Measurements from ENCODE around the gene COPG1. TPM values are rescaled to one million over a fixed set of nuclear protein-coding genes. Genes with fewer than 3 reads are reported as not detected.

Gene COPG1
- total RNA-seq, 3 donors from 2014 or later (not counting 1 experiment from before 2014, with no cell fraction given): 127 to 141 (median 135) TPM

- no peak overlapping the region for H3K27ac Mint-ChIP-seq
- H3K36me3 Mint-ChIP-seq: no peaks in the 10 kb centered on the region
- Histone ChIP-seq H3K4me3 (ENCODE audit: low read length) (no peak overlapping the region), H3K27me3 (ENCODE audit: control insufficient read depth, insufficient read depth, low read length) (no peaks in the 10 kb centered on the region), H3K9me3 (ENCODE audit: control insufficient read depth, insufficient read depth, low read length) (no peaks in the 10 kb centered on the region), H3K4me1 (ENCODE audit: control insufficient read depth, insufficient read depth, low read length) (peaks cover 29% of the 10 kb centered on the region), H3K27ac (ENCODE audit: low read length) (peak overlapping the region; percentile 20), H3K36me3 (ENCODE audit: control insufficient read depth, insufficient read depth, low read length) (no peaks in the 10 kb centered on the region)
- intact Hi-C loops (cut with micrococcal nuclease): no loop called here
- no peaks in the 10 kb centered on the region for H3K9me3 Mint-ChIP-seq
- no peaks in the 10 kb centered on the region for H3K27me3 Mint-ChIP-seq (ENCODE audit: low read depth in 2 of 2)
- DNase-seq (peak in 1 of 2 donors; percentile 23), ATAC-seq (peak in 2 of 3 donors; percentile 21 to 48)
- no peak for TF ChIP-seq CTCF (IDR thresholded peaks at IDR 0.05)
- 55% methylated on average over 8 of the region's 8 CpGs for WGBS (ENCODE audit: insufficient coverage)
- no peak overlapping the region for H3K4me3 Mint-ChIP-seq
- H3K4me1 Mint-ChIP-seq: peaks cover 5 to 7% of the 10 kb centered on the region in 2 donors
Observed at GRCh38 chr3:129238945-129239705, 10.3 kb upstream of the COPG1 start.

GRCh38 chr3:129239991-129240390 lies 9.4 kb upstream of the COPG1 start:
- ATAC-seq (no peak), DNase-seq (no peak)
- Histone ChIP-seq H3K4me3 (ENCODE audit: low read length) (no peak overlapping the region), H3K4me1 (ENCODE audit: control insufficient read depth, insufficient read depth, low read length) (peaks cover 20% of the 10 kb centered on the region), H3K27ac (ENCODE audit: low read length) (no peak overlapping the region), H3K9me3 (ENCODE audit: control insufficient read depth, insufficient read depth, low read length) (no peaks in the 10 kb centered on the region), H3K36me3 (ENCODE audit: control insufficient read depth, insufficient read depth, low read length) (no peaks in the 10 kb centered on the region), H3K27me3 (ENCODE audit: control insufficient read depth, insufficient read depth, low read length) (no peaks in the 10 kb centered on the region)
- no peaks in the 10 kb centered on the region for H3K36me3 Mint-ChIP-seq
- 95% methylated on average over 6 of the region's 6 CpGs for WGBS (ENCODE audit: insufficient coverage)
- intact Hi-C loops (cut with micrococcal nuclease): loop anchor here (10.0 kb wide), 1 partner anchor 625 kb away; no protein-coding TSS in a partner anchor
- H3K4me1 Mint-ChIP-seq: peaks cover 5 to 7% of the 10 kb centered on the region in 2 donors
- H3K27ac Mint-ChIP-seq: no peak overlapping the region
- no peaks in the 10 kb centered on the region for H3K9me3 Mint-ChIP-seq
- H3K4me3 Mint-ChIP-seq: no peak overlapping the region
- no peaks in the 10 kb centered on the region for H3K27me3 Mint-ChIP-seq (ENCODE audit: low read depth in 2 of 2)
- TF ChIP-seq CTCF (IDR thresholded peaks at IDR 0.05): no peak

GRCh38 chr3:129240436-129240835 lies 9.0 kb upstream of the COPG1 start:
- no peaks in the 10 kb centered on the region for H3K9me3 ChIP-seq (ENCODE audit: control insufficient read depth, insufficient read depth, low read length)
- intact Hi-C loops (cut with micrococcal nuclease): loop anchor here (10.0 kb wide), 1 partner anchor 626 kb away; no protein-coding TSS in a partner anchor
- Mint-ChIP-seq H3K27me3 (ENCODE audit: low read depth in 2 of 2) (no peaks in the 10 kb centered on the region), H3K27ac (no peak overlapping the region), H3K4me3 (no peak overlapping the region), H3K36me3 (no peaks in the 10 kb centered on the region), H3K4me1 (peaks cover 7 to 8% of the 10 kb centered on the region in 2 donors), H3K9me3 (no peaks in the 10 kb centered on the region)
- TF ChIP-seq CTCF (IDR thresholded peaks at IDR 0.05): no peak
- DNase-seq: no peak
- no peak for ATAC-seq
- no peak overlapping the region for H3K27ac ChIP-seq (ENCODE audit: low read length)
- no peaks in the 10 kb centered on the region for H3K36me3 ChIP-seq (ENCODE audit: control insufficient read depth, insufficient read depth, low read length)
- 54% methylated on average over 2 of the region's 3 CpGs for whole genome bisulfite sequencing (ENCODE audit: insufficient coverage)
- peaks cover 21% of the 10 kb centered on the region for H3K4me1 ChIP-seq (ENCODE audit: control insufficient read depth, insufficient read depth, low read length)
- no peaks in the 10 kb centered on the region for H3K27me3 ChIP-seq (ENCODE audit: control insufficient read depth, insufficient read depth, low read length)
- no peak overlapping the region for H3K4me3 ChIP-seq (ENCODE audit: low read length)
